K562 (cell line): ENCODE data around the gene PLD6. TPM values are rescaled to one million over a fixed set of nuclear protein-coding genes. Genes with fewer than 3 reads are reported as not detected.

Experiments used
- ATAC-seq: fragments of 200-7000 bp; cut with Tn5 transposase; 3 replicates; pipeline ENCODE4 v1.9.1; 2020; ENCODE audit warnings: moderate library complexity
- BruUV-seq: library from RNA; stranded (reverse); fragments of 400-500 nt; replicated peaks from 2 replicates; lab custom pipeline; 2021; lab: Mats Ljungman, UMichigan
- CTCF ChIA-PET: fragments of 300-600 bp; formaldehyde crosslinking; extraction: SDS; loops from one replicate; lab custom pipeline; 2021; ENCODE audit warnings: low intra/inter-chr PET ratio; lab: Yijun Ruan, JAX
- POLR2A ChIA-PET: fragments of 300-600, 350-650 bp; sonication (Branson Sonifier 250); formaldehyde crosslinking; extraction: SDS; loops from one replicate; lab custom pipeline; 2021; ENCODE audit warnings: antibody characterized with exemption, inconsistent platforms; lab: Yijun Ruan, JAX
- DNase-seq, 4 experiments: peaks; one replicate each; pipeline versions ENCODE4 v3.0.0 to v3.0.0-alpha.2; 2011 to 2018; ENCODE audit warnings: low spot score in 3 of 4, mixed read lengths in 3 of 4; ENCODE audit errors: extremely low read depth in 1 of 4
- FAIRE-seq: peaks from 2 replicates; lab custom pipeline; 2011; peaks lifted over from hg19 to GRCh38; lab: Jason Lieb, UNC
- H2AFZ ChIP-seq: 2 replicates; pipeline ENCODE4 v1.6.0; 2011; ENCODE audit warnings: low read depth, low read length, control low read depth, inconsistent platforms
- H3K27ac ChIP-seq: fragments of 200-600 bp; 3 replicates; pipeline ENCODE4 v1.8.0; 2011; ENCODE audit warnings: low read depth, mild to moderate bottlenecking, control low read depth, inconsistent platforms, low read length, moderate library complexity, mixed read lengths; ENCODE audit errors: extremely low read depth
- H3K27me3 ChIP-seq, 2 experiments: fragments of 300-600 bp in 1 of 2; 2 replicates in 1 of 2; 3 replicates in 1 of 2; pipeline versions ENCODE4 v1.6.0 to v1.8.0; 2011; ENCODE audit warnings: inconsistent platforms in 2 of 2, low read length in 2 of 2, mild to moderate bottlenecking in 1 of 2, mixed read lengths in 1 of 2, moderate library complexity in 1 of 2; ENCODE audit not compliant: control insufficient read depth in 2 of 2, insufficient read depth in 2 of 2
- H3K36me3 ChIP-seq: fragments of 300-600 bp; 3 replicates; pipeline ENCODE4 v1.8.0; 2011; ENCODE audit warnings: mild to moderate bottlenecking, low read length, inconsistent platforms; ENCODE audit not compliant: control insufficient read depth, insufficient read depth
- H3K4me1 ChIP-seq, 2 experiments: fragments of 200-600 bp in 1 of 2; replicated peaks in 1 of 2; 2 replicates in 1 of 2; 3 replicates in 1 of 2; pipeline versions ENCODE4 v1.5.1 to v1.8.0; 2011; ENCODE audit warnings: inconsistent platforms in 2 of 2, low read length in 2 of 2, mild to moderate bottlenecking in 1 of 2, mixed read lengths in 1 of 2, moderate library complexity in 1 of 2; ENCODE audit not compliant: control insufficient read depth in 2 of 2, insufficient read depth in 2 of 2
- H3K4me2 ChIP-seq: 2 replicates; pipeline ENCODE4 v1.6.1; 2011; ENCODE audit warnings: low read length, control low read depth, inconsistent platforms, mixed read lengths; ENCODE audit not compliant: insufficient read depth
- H3K4me3 ChIP-seq: fragments of 200-600 bp; sonication (generic), shearing (Covaris generic); 2 replicates; pipeline ENCODE4 v1.5.1; 2016; ENCODE audit warnings: control low read depth, inconsistent platforms
- H3K79me2 ChIP-seq: fragments of 200-600 bp; 3 replicates; pipeline ENCODE4 v1.8.0; 2011; ENCODE audit warnings: low read length, inconsistent platforms; ENCODE audit not compliant: control insufficient read depth, insufficient read depth
- H3K9ac ChIP-seq, 2 experiments: 2 replicates each; pipeline versions ENCODE4 v1.6.0 to v1.6.1; 2011; ENCODE audit warnings: low read depth in 2 of 2, low read length in 2 of 2, control low read depth in 1 of 2, inconsistent platforms in 1 of 2, mild to moderate bottlenecking in 1 of 2, mixed read lengths in 1 of 2; ENCODE audit not compliant: insufficient read depth in 1 of 2
- H3K9me1 ChIP-seq: one replicate; pipeline ENCODE4 v1.6.0; 2011; ENCODE audit warnings: inconsistent platforms, mild to moderate bottlenecking, low read length, moderate library complexity; ENCODE audit not compliant: control insufficient read depth, insufficient read depth
- H3K9me3 ChIP-seq: replicated peaks from 2 replicates; pipeline ENCODE4 v1.5.1; 2011; ENCODE audit warnings: low read depth, low read length, inconsistent platforms; ENCODE audit not compliant: control insufficient read depth, insufficient read depth
- H4K20me1 ChIP-seq: replicated peaks from 2 replicates; pipeline ENCODE4 v1.6.1; 2011; ENCODE audit warnings: low read length, inconsistent platforms, mixed read lengths; ENCODE audit not compliant: control insufficient read depth, insufficient read depth
- FOXK2 ChIP-seq, 2 experiments: fragments of 450-650 bp; IDR thresholded peaks in 1 of 2; conservative IDR thresholded peaks in 1 of 2; 2 replicates each; pipeline ENCODE4 v1.6.1; 2016; ENCODE audit warnings: low read depth in 2 of 2, mild to moderate bottlenecking in 1 of 2
- MEF2D ChIP-seq: conservative IDR thresholded peaks from 2 replicates; pipeline ENCODE4 v1.6.1; 2016; ENCODE audit warnings: low read depth, missing genetic modification characterization, missing compliant biosample characterization
- MEIS2 ChIP-seq: fragments of 450-650 bp; IDR thresholded peaks from 2 replicates; pipeline ENCODE4 v1.6.1; 2014; ENCODE audit warnings: mild to moderate bottlenecking; ENCODE audit not compliant: partially characterized antibody
- NFATC3 ChIP-seq: fragments of 450-650 bp; IDR thresholded peaks from 2 replicates; pipeline ENCODE4 v1.6.1; 2017; ENCODE audit warnings: mild to moderate bottlenecking
- NFXL1 ChIP-seq: fragments of 450-650 bp; formaldehyde crosslinking; IDR thresholded peaks from 2 replicates; pipeline ENCODE4 v1.4.0; 2021; ENCODE audit warnings: mild to moderate bottlenecking
- POLR2AphosphoS2 ChIP-seq: IDR thresholded peaks from 2 replicates; pipeline ENCODE4 v1.6.1; 2012; ENCODE audit warnings: low read length, improper control_type of control experiment
- SRSF9 ChIP-seq: fragments of 200-400 bp; formaldehyde crosslinking; IDR thresholded peaks from 2 replicates; pipeline ENCODE4 v1.6.1; 2017; ENCODE audit warnings: low read depth, low read length, borderline replicate concordance
- TFE3 ChIP-seq: fragments of 450-650 bp; formaldehyde crosslinking; IDR thresholded peaks from 2 replicates; pipeline ENCODE4 v1.4.0; 2020; ENCODE audit warnings: mild to moderate bottlenecking, mixed read lengths
- U2AF2 ChIP-seq: fragments of 200-400 bp; formaldehyde crosslinking; optimal IDR thresholded peaks from 2 replicates; pipeline ENCODE3; 2017; ENCODE audit warnings: low read depth, mild to moderate bottlenecking, low read length
- ZNF184 ChIP-seq: sonication (generic); formaldehyde crosslinking; IDR thresholded peaks from 2 replicates; pipeline ENCODE4 v1.5.0; 2020; ENCODE audit warnings: missing genetic modification reagents
- ZNF280B ChIP-seq: fragments of 250-450 bp; sonication (Bioruptor Pico); IDR thresholded peaks from 2 replicates; pipeline ENCODE4 v1.5.1; 2021; ENCODE audit warnings: mild to moderate bottlenecking
- ZNF668 ChIP-seq: fragments of 250-450 bp; sonication (Bioruptor Pico); IDR thresholded peaks from 2 replicates; pipeline ENCODE4 v1.8.0; 2022; ENCODE audit warnings: mild to moderate bottlenecking, inconsistent platforms
- ZNF764 ChIP-seq: fragments of 250-450 bp; sonication (Bioruptor Pico); IDR thresholded peaks from 2 replicates; pipeline ENCODE4 v1.4.0; 2020; ENCODE audit warnings: low read depth, mild to moderate bottlenecking, moderate library complexity
- WGBS: fragments of 100-300 bp; shearing (Covaris generic); methylation state at CpG from one replicate; pipeline ENCODE4 v1.1.6; 2016; ENCODE audit warnings: low coverage, mixed read lengths; ENCODE audit not compliant: insufficient coverage; ENCODE audit errors: missing lambda C conversion rate; 5-methylcytosine and 5-hydroxymethylcytosine counted together
- in situ Hi-C: fragments of 300-500 bp; cut with MboI; formaldehyde crosslinking; loops from 4 replicates; pipeline ENCODE4 v1.15.0; 2018; ENCODE audit warnings: inconsistent platforms, mixed read lengths
- intact Hi-C: fragments of 100-400 bp; cut with micrococcal nuclease; formaldehyde crosslinking; loops from 2 replicates; pipeline ENCODE4 v1.14.2; 2022
- polyA plus RNA-seq, 8 experiments: library from polyadenylated mRNA; depleted of rRNA in 4 of 8; stranded (reverse) in 5 of 8; unstranded in 3 of 8; fragments of >200 nt; fragmentation: Nextera tagmentation in 2 of 8; fragmentation: Illumina TruSeq in 1 of 8; extraction: Ambion mirVana in 2 of 8; extraction: Trizol in 1 of 8; gene quantifications; 2 replicates each; pipeline versions ENCODE4 v1.2.1 to v1.2.3, GENCODE V29; 2011 to 2014; ENCODE audit warnings: inconsistent platforms in 1 of 8, missing spikeins in 1 of 8
- total RNA-seq, 7 experiments: library from RNA; depleted of rRNA in 6 of 7; stranded (reverse); fragments of >200 nt in 6 of 7; fragmentation: Illumina TruSeq in 2 of 7; extraction: Trizol in 2 of 7; gene quantifications; 2 replicates each; pipeline versions ENCODE4 v1.2.1 to v1.2.3, GENCODE V29; 2011 to 2021; ENCODE audit warnings: low replicate concordance in 1 of 7

The PLD6 gene
- total and polyA plus RNA-seq, 9 of the 15 experiments (the other 6 are each of a cell fraction or from before 2014, with no cell fraction given), result 3.6 to 15.6 (median 10.0) TPM

GRCh38 chr17:17198281-17198680 is 7.9 kb downstream of the PLD6 start:
- H3K9me1 ChIP-seq, result no peaks in the 10 kb centered on the region
- peaks cover 32% of the 10 kb centered on the region; the same call in 2 of the 3 replicates for H3K36me3 ChIP-seq
- no peak overlapping the region for H2AFZ ChIP-seq
- H3K4me2 ChIP-seq, result no peak overlapping the region
- CTCF ChIA-PET, result no interaction called here
- 0 out of 3 replicates have a peak, but pooled peaks have one; percentile 39 for ATAC-seq
- H3K27me3 ChIP-seq, result no peaks in the 10 kb centered on the region
- no peak for DNase-seq
- peaks cover 21% of the 10 kb centered on the region for H3K79me2 ChIP-seq
- intact Hi-C loops, result no loop called here
- BruUV-seq, result no TSS peak
- in situ Hi-C loops, result no loop called here
- H4K20me1 ChIP-seq, result no peaks in the 10 kb centered on the region
- H3K4me3 ChIP-seq, result no peak overlapping the region
- H3K4me1 ChIP-seq, result peaks cover 0 to 5% of the 10 kb centered on the region in 2 experiments; a peak in 2 of 5 replicates
- TF ChIP-seq SRSF9, result no peak
- no peak for TF ChIP-seq ZNF668
- no peak for TF ChIP-seq MEIS2
- no peak for TF ChIP-seq ZNF184 (CRISPR knock-in tag)
- TF ChIP-seq ZNF280B (CRISPR knock-in tag), result no peak
- no peak for TF ChIP-seq NFXL1 (CRISPR knock-in tag)
- TF ChIP-seq MEF2D, result no peak
- TF ChIP-seq TFE3 (CRISPR knock-in tag), result no peak
- no peak for TF ChIP-seq NFATC3
- TF ChIP-seq POLR2AphosphoS2, result no peak
- TF ChIP-seq FOXK2 (conservative IDR thresholded peaks at IDR 0.05 in 1 of 2, IDR thresholded peaks at IDR 0.05 in 1 of 2; ENCODE audit: low read depth in 2 of 2), result no peak
- TF ChIP-seq ZNF764 (CRISPR knock-in tag), result no peak
- TF ChIP-seq U2AF2, result no peak
- no peak overlapping the region for H3K9ac ChIP-seq
- POLR2A ChIA-PET, result interaction anchor here (1.0 kb wide), 1 partner anchor 298 kb away, joined by 3 read pairs; no protein-coding TSS in a partner anchor
- no peaks in the 10 kb centered on the region for H3K9me3 ChIP-seq
- 100% methylated on average over 1 of the region's 1 CpG for WGBS
- no peak for FAIRE-seq
- no peak overlapping the region for H3K27ac ChIP-seq
